ENCODE results near the gene COL13A1.

DNA sequence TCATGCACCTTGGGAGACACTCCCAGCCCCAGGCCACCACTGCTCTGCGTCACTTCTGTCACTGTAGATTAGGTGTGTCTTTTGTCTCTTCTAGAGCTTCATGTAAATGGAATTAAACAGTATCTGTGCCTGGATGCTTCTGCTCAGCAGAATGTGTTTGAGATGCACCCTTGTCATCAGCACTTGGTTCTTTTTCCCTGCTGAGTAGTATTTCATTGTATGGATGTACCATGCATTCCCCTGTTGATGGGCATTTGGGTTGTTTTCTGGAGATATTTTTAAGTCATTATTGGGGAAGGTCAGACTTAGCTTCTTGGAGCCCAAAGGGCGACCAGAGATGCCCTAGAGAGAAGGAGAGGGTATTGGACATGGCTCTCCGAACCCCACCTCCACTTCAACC, 126.6 kb downstream of the COL13A1 start:
- TF ChIP-seq, protein P1, sequence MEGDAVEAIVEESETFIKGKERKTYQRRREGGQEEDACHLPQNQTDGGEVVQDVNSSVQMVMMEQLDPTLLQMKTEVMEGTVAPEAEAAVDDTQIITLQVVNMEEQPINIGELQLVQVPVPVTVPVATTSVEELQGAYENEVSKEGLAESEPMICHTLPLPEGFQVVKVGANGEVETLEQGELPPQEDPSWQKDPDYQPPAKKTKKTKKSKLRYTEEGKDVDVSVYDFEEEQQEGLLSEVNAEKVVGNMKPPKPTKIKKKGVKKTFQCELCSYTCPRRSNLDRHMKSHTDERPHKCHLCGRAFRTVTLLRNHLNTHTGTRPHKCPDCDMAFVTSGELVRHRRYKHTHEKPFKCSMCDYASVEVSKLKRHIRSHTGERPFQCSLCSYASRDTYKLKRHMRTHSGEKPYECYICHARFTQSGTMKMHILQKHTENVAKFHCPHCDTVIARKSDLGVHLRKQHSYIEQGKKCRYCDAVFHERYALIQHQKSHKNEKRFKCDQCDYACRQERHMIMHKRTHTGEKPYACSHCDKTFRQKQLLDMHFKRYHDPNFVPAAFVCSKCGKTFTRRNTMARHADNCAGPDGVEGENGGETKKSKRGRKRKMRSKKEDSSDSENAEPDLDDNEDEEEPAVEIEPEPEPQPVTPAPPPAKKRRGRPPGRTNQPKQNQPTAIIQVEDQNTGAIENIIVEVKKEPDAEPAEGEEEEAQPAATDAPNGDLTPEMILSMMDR (IDR thresholded peaks at IDR 0.05 in 4 of 5, conservative IDR thresholded peaks at IDR 0.05 in 1 of 5), result no peak
- TF ChIP-seq POLR2A (IDR thresholded peaks at IDR 0.05), result no peak
